Right lobe of liver (tissue), 4 donors: ENCODE measurements around the gene RAPGEF2.

ENCODE experiments used
- CTCF ChIP-seq, 4 donors: fragments of 200-600 bp in 3 of 4; fragments of 450-650 bp in 1 of 4; IDR thresholded peaks; one replicate each; pipeline versions ENCODE4 v1.5.1 to v1.8.0; 2016 to 2022; ENCODE audit warnings: antibody characterized with exemption in 4 of 4, mild to moderate bottlenecking in 2 of 4
- POLR2A ChIP-seq: fragments of 450-650 bp; IDR thresholded peaks from one replicate; pipeline ENCODE4 v1.6.1; 2017; ENCODE audit warnings: antibody characterized with exemption, mild to moderate bottlenecking
- donor health status: DM: no; HTN: no; CAD: no.
- donor health status: DM: no; HTN: no; CAD: no.
- donor health status: DM: no; HTN: yes; CAD: no.

- TF ChIP-seq CTCF (IDR thresholded peaks at IDR 0.05) (no peak), POLR2A (no peak)
These were observed 161.2 kb downstream of the RAPGEF2 start for GRCh38 chr4:159264057-159264456.
